ENCODE measurements around the gene DES.
A peak's percentile ranks its signal among the peaks of the same experiment; 100 is the strongest.
"Not testable (repeated sequence)": the region's sequence is repeated elsewhere in the genome, so short reads cannot be mapped to it uniquely, and the experiment has no call there.

DES gene

DNA sequence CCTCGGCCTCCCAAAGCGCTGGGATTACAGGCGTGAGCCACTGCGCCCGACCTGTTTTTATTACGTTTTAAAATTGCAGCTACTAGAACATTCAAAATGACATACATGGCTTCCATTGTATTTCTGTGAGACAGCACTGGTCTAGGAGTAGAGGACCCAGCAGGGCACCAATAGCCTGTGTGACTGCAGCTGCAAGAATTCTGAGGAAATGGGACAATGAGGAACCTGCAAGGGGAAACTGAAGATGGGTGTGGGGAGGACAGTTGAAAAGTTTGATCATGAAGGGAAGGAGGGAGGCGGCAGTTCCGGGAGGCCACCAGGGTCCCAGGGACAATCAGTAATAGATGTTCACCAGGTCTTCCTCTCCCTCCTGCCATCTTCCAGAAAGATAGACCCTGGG is 16.6 kb upstream of the DES start:
- Histone ChIP-seq H3K4me3 (ENCODE audit: extremely low read depth, insufficient read depth, low read length, poor library complexity, severe bottlenecking) (no peak overlapping the region), H3K36me3 (ENCODE audit: control insufficient read depth, insufficient read depth, low read length) (no peaks in the 10 kb centered on the region), H3K9me3 (ENCODE audit: control insufficient read depth, low read length) (peaks cover 4% of the 10 kb centered on the region), H3K27ac (ENCODE audit: low read depth, low read length, severe bottlenecking) (no peak overlapping the region), H3K4me1 (ENCODE audit: control insufficient read depth, insufficient read depth, low read length, poor library complexity, severe bottlenecking) (peaks cover 67% of the 10 kb centered on the region)
- WGBS, 2 experiments (ENCODE audit: insufficient coverage in 2 of 2), result 94 to 96% methylated on average over 6 of the region's 8 CpGs

GRCh38 chr2:219402665-219403515 is 15.3 kb upstream of the DES start:
- Histone ChIP-seq H3K27ac (ENCODE audit: low read depth, low read length, severe bottlenecking) (peak overlapping the region; percentile 8), H3K9me3 (ENCODE audit: control insufficient read depth, low read length) (no peaks in the 10 kb centered on the region), H3K4me1 (ENCODE audit: control insufficient read depth, insufficient read depth, low read length, poor library complexity, severe bottlenecking) (peaks cover 73% of the 10 kb centered on the region), H3K36me3 (ENCODE audit: control insufficient read depth, insufficient read depth, low read length) (no peaks in the 10 kb centered on the region), H3K4me3 (ENCODE audit: extremely low read depth, insufficient read depth, low read length, poor library complexity, severe bottlenecking) (no peak overlapping the region)
- WGBS, 2 experiments (ENCODE audit: insufficient coverage in 2 of 2), result 35 to 36% methylated on average over 6 to 7 of the region's 15 CpGs

- H3K4me3 ChIP-seq (ENCODE audit: extremely low read depth, insufficient read depth, low read length, poor library complexity, severe bottlenecking), result no peak overlapping the region
- H3K36me3 ChIP-seq (ENCODE audit: control insufficient read depth, insufficient read depth, low read length), result no peaks in the 10 kb centered on the region
- H3K9me3 ChIP-seq (ENCODE audit: control insufficient read depth, low read length), result no peaks in the 10 kb centered on the region
- no peak overlapping the region for H3K27ac ChIP-seq (ENCODE audit: low read depth, low read length, severe bottlenecking)
- 98 to 99% methylated on average over 7 to 9 of the region's 9 CpGs for WGBS, 2 experiments (ENCODE audit: insufficient coverage in 2 of 2)
- H3K4me1 ChIP-seq (ENCODE audit: control insufficient read depth, insufficient read depth, low read length, poor library complexity, severe bottlenecking), result peaks cover 80% of the 10 kb centered on the region
These were observed 14.3 kb upstream of the DES start for GRCh38 chr2:219403861-219404260.

- no peaks in the 10 kb centered on the region for H3K9me3 ChIP-seq (ENCODE audit: control insufficient read depth, low read length)
- peaks cover 80% of the 10 kb centered on the region for H3K4me1 ChIP-seq (ENCODE audit: control insufficient read depth, insufficient read depth, low read length, poor library complexity, severe bottlenecking)
- no peaks in the 10 kb centered on the region for H3K36me3 ChIP-seq (ENCODE audit: control insufficient read depth, insufficient read depth, low read length)
- H3K27ac ChIP-seq (ENCODE audit: low read depth, low read length, severe bottlenecking), result peak overlapping the region; percentile 29
- no peak overlapping the region for H3K4me3 ChIP-seq (ENCODE audit: extremely low read depth, insufficient read depth, low read length, poor library complexity, severe bottlenecking)
- WGBS, 2 experiments (ENCODE audit: insufficient coverage in 2 of 2), result 83 to 84% methylated on average over 8 to 9 of the region's 10 CpGs
These were observed 13.8 kb upstream of the DES start for GRCh38 chr2:219404291-219404910.

DNA sequence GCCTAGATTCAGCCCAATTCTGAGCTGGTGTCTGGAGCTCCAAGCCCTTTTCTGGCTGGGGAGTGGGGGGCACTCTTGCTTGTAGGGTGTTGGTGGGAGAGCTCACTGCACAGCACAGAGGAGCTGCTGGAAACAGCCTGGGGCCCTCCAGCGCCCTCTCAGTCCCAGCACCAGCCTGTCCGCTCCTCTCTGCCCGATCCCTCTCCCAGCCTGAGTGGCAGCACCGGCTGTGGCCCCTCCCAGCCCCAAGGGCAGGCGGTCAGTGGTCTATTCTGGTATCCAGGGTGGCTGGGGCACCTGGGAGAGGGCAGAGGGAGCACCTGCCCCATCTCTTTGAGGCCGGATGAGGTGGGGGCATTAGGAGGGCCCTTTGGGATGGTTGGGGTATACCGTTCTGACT is 13.2 kb upstream of the DES start:
- 64 to 80% methylated on average over 4 to 6 of the region's 7 CpGs for WGBS, 2 experiments (ENCODE audit: insufficient coverage in 2 of 2)
- no peaks in the 10 kb centered on the region for H3K9me3 ChIP-seq (ENCODE audit: control insufficient read depth, low read length)
- H3K4me3 ChIP-seq (ENCODE audit: extremely low read depth, insufficient read depth, low read length, poor library complexity, severe bottlenecking), result no peak overlapping the region
- no peaks in the 10 kb centered on the region for H3K36me3 ChIP-seq (ENCODE audit: control insufficient read depth, insufficient read depth, low read length)
- peak overlapping the region; percentile 29 for H3K27ac ChIP-seq (ENCODE audit: low read depth, low read length, severe bottlenecking)
- peaks cover 74% of the 10 kb centered on the region for H3K4me1 ChIP-seq (ENCODE audit: control insufficient read depth, insufficient read depth, low read length, poor library complexity, severe bottlenecking)

DNA sequence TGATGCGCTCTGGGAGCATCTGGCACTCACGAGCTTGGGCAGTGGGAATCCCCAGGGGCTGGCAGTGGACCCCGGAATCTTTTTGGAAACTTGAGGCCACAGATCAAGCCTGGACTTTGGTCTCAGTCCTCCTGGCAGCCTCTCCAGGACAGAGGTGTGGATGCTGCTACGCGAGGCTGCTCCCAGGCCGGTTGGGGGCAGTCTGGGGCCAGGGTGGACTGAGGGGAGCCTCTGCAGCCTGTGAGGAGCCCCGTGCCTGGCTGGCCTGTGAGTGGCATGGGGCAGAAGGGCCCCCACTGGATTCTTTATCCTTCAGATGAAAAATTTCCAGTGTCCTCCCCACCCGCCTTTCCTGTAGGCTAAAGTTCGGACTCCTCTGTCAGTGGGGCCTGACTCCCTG is 12.7 kb upstream of the DES start:
- H3K9me3 ChIP-seq (ENCODE audit: control insufficient read depth, low read length), result no peaks in the 10 kb centered on the region
- H3K36me3 ChIP-seq (ENCODE audit: control insufficient read depth, insufficient read depth, low read length), result no peaks in the 10 kb centered on the region
- H3K27ac ChIP-seq (ENCODE audit: low read depth, low read length, severe bottlenecking), result peak overlapping the region; percentile 29
- H3K4me1 ChIP-seq (ENCODE audit: control insufficient read depth, insufficient read depth, low read length, poor library complexity, severe bottlenecking), result peaks cover 69% of the 10 kb centered on the region
- H3K4me3 ChIP-seq (ENCODE audit: extremely low read depth, insufficient read depth, low read length, poor library complexity, severe bottlenecking), result no peak overlapping the region
- 76 to 80% methylated on average over 7 to 8 of the region's 9 CpGs for WGBS, 2 experiments (ENCODE audit: insufficient coverage in 2 of 2)

GRCh38 chr2:219405958-219406860 is 12.0 kb upstream of the DES start:
- Histone ChIP-seq H3K27ac (ENCODE audit: low read depth, low read length, severe bottlenecking) (peak overlapping the region; percentile 90), H3K9me3 (ENCODE audit: control insufficient read depth, low read length) (no peaks in the 10 kb centered on the region), H3K4me1 (ENCODE audit: control insufficient read depth, insufficient read depth, low read length, poor library complexity, severe bottlenecking) (peaks cover 63% of the 10 kb centered on the region), H3K4me3 (ENCODE audit: extremely low read depth, insufficient read depth, low read length, poor library complexity, severe bottlenecking) (no peak overlapping the region), H3K36me3 (ENCODE audit: control insufficient read depth, insufficient read depth, low read length) (no peaks in the 10 kb centered on the region)
- WGBS, 2 experiments (ENCODE audit: insufficient coverage in 2 of 2), result 90 to 98% methylated on average over 4 to 5 of the region's 7 CpGs

- H3K4me3 ChIP-seq (ENCODE audit: extremely low read depth, insufficient read depth, low read length, poor library complexity, severe bottlenecking), result no peak overlapping the region
- peaks cover 57% of the 10 kb centered on the region for H3K4me1 ChIP-seq (ENCODE audit: control insufficient read depth, insufficient read depth, low read length, poor library complexity, severe bottlenecking)
- peak overlapping the region; percentile 90 for H3K27ac ChIP-seq (ENCODE audit: low read depth, low read length, severe bottlenecking)
- H3K9me3 ChIP-seq (ENCODE audit: control insufficient read depth, low read length), result peaks cover 5% of the 10 kb centered on the region
- 81 to 95% methylated on average over 3 of the region's 3 CpGs for whole genome bisulfite sequencing, 2 experiments (ENCODE audit: insufficient coverage in 2 of 2)
- no peaks in the 10 kb centered on the region for H3K36me3 ChIP-seq (ENCODE audit: control insufficient read depth, insufficient read depth, low read length)
These were observed 11.3 kb upstream of the DES start for GRCh38 chr2:219406861-219407230.

DNA sequence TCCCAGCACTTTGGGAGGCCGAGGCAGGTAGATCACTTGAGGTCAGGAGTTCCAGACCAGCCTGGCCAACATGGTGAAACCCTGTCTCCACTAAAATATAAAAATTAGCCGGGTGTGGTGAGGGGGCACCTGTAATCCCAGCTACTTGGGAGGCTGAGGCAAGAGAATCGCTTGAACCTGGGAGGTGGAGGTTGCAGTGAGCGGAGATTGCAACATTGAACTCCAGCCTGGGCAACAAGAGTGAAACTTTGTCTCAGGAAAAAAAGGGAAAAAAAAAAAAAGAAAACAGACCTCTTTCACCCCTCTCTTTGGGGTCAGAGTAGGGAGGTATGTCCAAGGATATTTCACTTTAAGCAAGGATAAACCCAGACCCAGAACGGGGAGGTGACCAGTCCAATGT is 10.8 kb upstream of the DES start:
- not testable (repeated sequence) for H3K36me3 ChIP-seq (ENCODE audit: control insufficient read depth, insufficient read depth, low read length); H3K4me3 ChIP-seq (ENCODE audit: extremely low read depth, insufficient read depth, low read length, poor library complexity, severe bottlenecking); H3K9me3 ChIP-seq (ENCODE audit: control insufficient read depth, low read length)
- WGBS, 2 experiments (ENCODE audit: insufficient coverage in 2 of 2), result 67% methylated on average over 4 of the region's 5 CpGs; no CpG with 5 or more reads in 1 of the 2 experiments
- Histone ChIP-seq H3K4me1 (ENCODE audit: control insufficient read depth, insufficient read depth, low read length, poor library complexity, severe bottlenecking) (peaks cover 52% of the 10 kb centered on the region), H3K27ac (ENCODE audit: low read depth, low read length, severe bottlenecking) (peak overlapping the region; percentile 90)

- 93 to 94% methylated on average over 4 to 5 of the region's 5 CpGs for WGBS, 2 experiments (ENCODE audit: insufficient coverage in 2 of 2)
- H3K4me3 ChIP-seq (ENCODE audit: extremely low read depth, insufficient read depth, low read length, poor library complexity, severe bottlenecking), result no peak overlapping the region
- peaks cover 48% of the 10 kb centered on the region for H3K4me1 ChIP-seq (ENCODE audit: control insufficient read depth, insufficient read depth, low read length, poor library complexity, severe bottlenecking)
- peaks cover 9% of the 10 kb centered on the region for H3K9me3 ChIP-seq (ENCODE audit: control insufficient read depth, low read length)
- no peak overlapping the region for H3K27ac ChIP-seq (ENCODE audit: low read depth, low read length, severe bottlenecking)
- no peaks in the 10 kb centered on the region for H3K36me3 ChIP-seq (ENCODE audit: control insufficient read depth, insufficient read depth, low read length)
These were observed 10.0 kb upstream of the DES start for GRCh38 chr2:219408204-219408603.
